Spleen (tissue), 7 donors: ENCODE measurements around the gene CDIPT.

Experiments used
- POLR2AphosphoS5 ChIP-seq, 3 donors: sonication (generic); formaldehyde crosslinking; IDR thresholded peaks; one replicate each; pipeline ENCODE4 v1.5.1; 2017; ENCODE audit warnings: antibody characterized with exemption in 3 of 3
- TF ChIP-seq, protein P1 (sequence below), 11 experiments: fragments of 200-600 bp in 7 of 11; fragments of 450-650 bp in 4 of 11; sonication (generic) in 4 of 11; IDR thresholded peaks in 8 of 11; conservative IDR thresholded peaks in 3 of 11; 1 replicate in 7 of 11; 2 replicates in 4 of 11; pipeline versions ENCODE4 v1.4.0 to v1.8.0; 2016 to 2021; ENCODE audit warnings: antibody characterized with exemption in 11 of 11, inconsistent platforms in 4 of 11, mild to moderate bottlenecking in 1 of 11
- donor health status: DM: no; HTN: no; CAD: no; lungs with moderate emphysema.
- donor health status: DM: no; HTN: no; CAD: no.
- donor health status: DM: no; HTN: no; CAD: no.

DNA sequence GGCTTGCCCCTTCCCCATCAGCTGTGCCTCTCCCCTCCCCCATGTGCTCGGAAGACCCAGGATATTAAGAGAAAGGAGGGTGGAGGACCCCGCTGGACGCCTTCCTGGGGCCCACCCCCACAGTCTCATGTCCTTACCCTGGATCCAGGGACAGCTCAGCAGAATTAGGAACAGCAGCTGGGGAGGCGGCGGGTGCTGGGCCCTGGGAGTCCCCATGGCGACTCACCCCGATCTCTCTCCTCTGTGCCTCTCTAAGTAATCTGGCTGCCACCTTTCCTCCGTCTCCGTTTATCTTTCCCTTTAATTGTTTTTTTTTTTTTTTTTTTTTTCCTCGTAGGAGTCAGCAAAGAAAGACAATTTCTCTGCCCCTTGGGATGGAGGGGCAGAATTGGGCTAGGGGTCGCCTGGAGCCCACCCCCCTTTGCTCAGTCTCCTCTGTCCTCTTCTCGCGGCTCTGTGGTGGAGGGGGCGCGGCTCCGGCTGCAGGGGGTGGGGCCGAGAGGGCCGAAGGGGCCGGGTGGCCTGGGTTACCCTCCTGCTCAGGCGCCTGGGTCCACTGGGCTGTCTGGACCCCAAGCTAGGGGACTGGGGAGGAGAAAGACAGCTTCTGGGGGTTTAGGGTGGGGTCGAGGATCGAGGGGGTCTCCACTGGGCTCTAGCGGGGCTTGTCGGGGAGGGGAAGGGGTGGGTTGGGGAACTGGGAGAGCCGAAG lies 35.9 kb upstream of the CDIPT start:
- TF ChIP-seq, protein P1, sequence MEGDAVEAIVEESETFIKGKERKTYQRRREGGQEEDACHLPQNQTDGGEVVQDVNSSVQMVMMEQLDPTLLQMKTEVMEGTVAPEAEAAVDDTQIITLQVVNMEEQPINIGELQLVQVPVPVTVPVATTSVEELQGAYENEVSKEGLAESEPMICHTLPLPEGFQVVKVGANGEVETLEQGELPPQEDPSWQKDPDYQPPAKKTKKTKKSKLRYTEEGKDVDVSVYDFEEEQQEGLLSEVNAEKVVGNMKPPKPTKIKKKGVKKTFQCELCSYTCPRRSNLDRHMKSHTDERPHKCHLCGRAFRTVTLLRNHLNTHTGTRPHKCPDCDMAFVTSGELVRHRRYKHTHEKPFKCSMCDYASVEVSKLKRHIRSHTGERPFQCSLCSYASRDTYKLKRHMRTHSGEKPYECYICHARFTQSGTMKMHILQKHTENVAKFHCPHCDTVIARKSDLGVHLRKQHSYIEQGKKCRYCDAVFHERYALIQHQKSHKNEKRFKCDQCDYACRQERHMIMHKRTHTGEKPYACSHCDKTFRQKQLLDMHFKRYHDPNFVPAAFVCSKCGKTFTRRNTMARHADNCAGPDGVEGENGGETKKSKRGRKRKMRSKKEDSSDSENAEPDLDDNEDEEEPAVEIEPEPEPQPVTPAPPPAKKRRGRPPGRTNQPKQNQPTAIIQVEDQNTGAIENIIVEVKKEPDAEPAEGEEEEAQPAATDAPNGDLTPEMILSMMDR (IDR thresholded peaks at IDR 0.05 in 8 of 11, conservative IDR thresholded peaks at IDR 0.05 in 3 of 11), result no peak
- TF ChIP-seq POLR2AphosphoS5 (IDR thresholded peaks at IDR 0.05), result no peak
